ENCODE measurements around the gene RGS7. TPM values are rescaled to one million over a fixed set of nuclear protein-coding genes. Genes with fewer than 3 reads are reported as not detected.

Gene RGS7
- total and polyA plus RNA-seq, 2 experiments from 2014 or later = 0.32 to 1.7 TPM

DNA sequence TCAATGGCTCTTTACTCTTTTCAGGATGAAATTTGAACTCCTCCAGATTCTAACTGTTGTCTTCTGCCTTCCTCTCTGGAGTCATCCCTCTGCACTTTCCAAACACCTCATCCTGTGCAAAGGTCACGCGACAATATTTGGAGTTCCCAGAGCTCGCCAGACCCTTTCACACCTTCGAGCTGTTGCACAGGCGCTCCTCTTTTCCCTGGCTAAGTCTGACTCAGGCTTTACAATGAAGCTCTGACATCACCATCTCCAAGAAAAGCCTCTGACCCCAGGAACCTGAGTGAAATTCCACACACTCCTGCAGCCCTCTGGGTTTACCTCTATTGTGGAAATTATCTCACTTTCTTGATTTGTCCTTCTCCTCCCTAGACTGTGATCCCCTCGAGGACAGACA lies 270.3 kb downstream of the RGS7 start:
- H3K79me2 ChIP-seq (ENCODE audit: insufficient read depth) = no peaks in the 10 kb centered on the region
- H3K27ac ChIP-seq = no peak overlapping the region
- no peaks in the 10 kb centered on the region for H3K36me3 ChIP-seq (ENCODE audit: low read depth)
- H3K4me2 ChIP-seq (ENCODE audit: unreplicated experiment) = no peak overlapping the region
- WGBS, 2 experiments (ENCODE audit: low coverage in 1 of 2, low lambda C conversion rate in 2 of 2, missing lambda C conversion rate in 2 of 2) = 50 to 57% methylated on average over 6 of the region's 6 CpGs
- no peak for DNase-seq
- H3K4me3 ChIP-seq = no peak overlapping the region
- H2AFZ ChIP-seq = no peak overlapping the region
- H4K20me1 ChIP-seq (ENCODE audit: insufficient read depth) = no peaks in the 10 kb centered on the region
- H3K9ac ChIP-seq = no peak overlapping the region
- H3K4me1 ChIP-seq (ENCODE audit: insufficient read depth) = no peaks in the 10 kb centered on the region
- H3K9me3 ChIP-seq (ENCODE audit: low read depth) = no peaks in the 10 kb centered on the region
- H3K9me2 ChIP-seq (ENCODE audit: insufficient read depth) = no peaks in the 10 kb centered on the region
- TF ChIP-seq EZH2 (IDR thresholded peaks at IDR 0.05; ENCODE audit: insufficient read depth, poor library complexity, severe bottlenecking) = no peak
- in situ Hi-C loops (cut with MboI) = no loop called here
- H3K27me3 ChIP-seq (replicated peaks; ENCODE audit: insufficient read depth) = no peaks in the 10 kb centered on the region
- H3F3A ChIP-seq (ENCODE audit: insufficient read depth) = no peaks in the 10 kb centered on the region

GRCh38 chr1:241083285-241083684 lies 273.7 kb downstream of the RGS7 start:
- no peaks in the 10 kb centered on the region for H3K36me3 ChIP-seq (ENCODE audit: low read depth)
- H3K4me1 ChIP-seq (ENCODE audit: insufficient read depth) = no peaks in the 10 kb centered on the region
- DNase-seq = no peak
- no peaks in the 10 kb centered on the region for H3K27me3 ChIP-seq (replicated peaks; ENCODE audit: insufficient read depth)
- H3K9ac ChIP-seq = no peak overlapping the region
- no peaks in the 10 kb centered on the region for H3K79me2 ChIP-seq (ENCODE audit: insufficient read depth)
- H3K9me3 ChIP-seq (ENCODE audit: low read depth) = no peaks in the 10 kb centered on the region
- no peak overlapping the region for H3K4me2 ChIP-seq (ENCODE audit: unreplicated experiment)
- WGBS, 2 experiments (ENCODE audit: low coverage in 1 of 2, low lambda C conversion rate in 2 of 2, missing lambda C conversion rate in 2 of 2) = 66 to 68% methylated on average over 3 of the region's 3 CpGs
- H3K27ac ChIP-seq = no peak overlapping the region
- H3F3A ChIP-seq (ENCODE audit: insufficient read depth) = no peaks in the 10 kb centered on the region
- no peaks in the 10 kb centered on the region for H3K9me2 ChIP-seq (ENCODE audit: insufficient read depth)
- no peak overlapping the region for H2AFZ ChIP-seq
- TF ChIP-seq EZH2phosphoT487 (IDR thresholded peaks at IDR 0.05; ENCODE audit: insufficient read depth, low read depth) = no peak
- TF ChIP-seq EZH2 (IDR thresholded peaks at IDR 0.05; ENCODE audit: insufficient read depth, poor library complexity, severe bottlenecking) = no peak
- no peaks in the 10 kb centered on the region for H4K20me1 ChIP-seq (ENCODE audit: insufficient read depth)
- in situ Hi-C loops (cut with MboI) = no loop called here
- H3K4me3 ChIP-seq = no peak overlapping the region

- Histone ChIP-seq H3F3A (ENCODE audit: insufficient read depth) (no peaks in the 10 kb centered on the region), H3K4me2 (ENCODE audit: unreplicated experiment) (no peak overlapping the region), H3K79me2 (ENCODE audit: insufficient read depth) (no peaks in the 10 kb centered on the region), H4K20me1 (ENCODE audit: insufficient read depth) (no peaks in the 10 kb centered on the region), H3K9me2 (ENCODE audit: insufficient read depth) (no peaks in the 10 kb centered on the region), H3K36me3 (ENCODE audit: low read depth) (no peaks in the 10 kb centered on the region), H3K27me3 (replicated peaks; ENCODE audit: insufficient read depth) (0 out of 2 replicates have a peak, but pooled peaks cover 2% of the 10 kb centered on the region), H3K9ac (no peak overlapping the region), H3K4me3 (no peak overlapping the region), H3K27ac (no peak overlapping the region), H3K4me1 (ENCODE audit: insufficient read depth) (no peaks in the 10 kb centered on the region), H2AFZ (no peak overlapping the region), H3K9me3 (ENCODE audit: low read depth) (no peaks in the 10 kb centered on the region)
- in situ Hi-C loops (cut with MboI) = no loop called here
- TF ChIP-seq EZH2phosphoT487 (IDR thresholded peaks at IDR 0.05; ENCODE audit: insufficient read depth, low read depth) = no peak
- no peak for TF ChIP-seq EZH2 (IDR thresholded peaks at IDR 0.05; ENCODE audit: insufficient read depth, poor library complexity, severe bottlenecking)
- DNase-seq = no peak
- WGBS, 2 experiments (ENCODE audit: low coverage in 1 of 2, low lambda C conversion rate in 2 of 2, missing lambda C conversion rate in 2 of 2) = 30 to 43% methylated on average over 2 of the region's 2 CpGs
These were observed 275.5 kb downstream of the RGS7 start for GRCh38 chr1:241081473-241081872.

GRCh38 chr1:241079459-241079858 lies 277.5 kb downstream of the RGS7 start:
- no peak overlapping the region for H3K27ac ChIP-seq
- H3K4me3 ChIP-seq = no peak overlapping the region
- H3K4me1 ChIP-seq (ENCODE audit: insufficient read depth) = no peaks in the 10 kb centered on the region
- H3K79me2 ChIP-seq (ENCODE audit: insufficient read depth) = no peaks in the 10 kb centered on the region
- H3F3A ChIP-seq (ENCODE audit: insufficient read depth) = no peaks in the 10 kb centered on the region
- 32 to 47% methylated on average over 1 of the region's 1 CpG for WGBS, 2 experiments (ENCODE audit: low coverage in 1 of 2, low lambda C conversion rate in 2 of 2, missing lambda C conversion rate in 2 of 2)
- no peak for DNase-seq
- no peak overlapping the region for H2AFZ ChIP-seq
- H3K4me2 ChIP-seq (ENCODE audit: unreplicated experiment) = no peak overlapping the region
- H3K9me2 ChIP-seq (ENCODE audit: insufficient read depth) = no peaks in the 10 kb centered on the region
- in situ Hi-C loops (cut with MboI) = no loop called here
- H4K20me1 ChIP-seq (ENCODE audit: insufficient read depth) = no peaks in the 10 kb centered on the region
- no peak overlapping the region for H3K9ac ChIP-seq
- H3K36me3 ChIP-seq (ENCODE audit: low read depth) = no peaks in the 10 kb centered on the region
- H3K9me3 ChIP-seq (ENCODE audit: low read depth) = no peaks in the 10 kb centered on the region
- 0 out of 2 replicates have a peak, but pooled peaks cover 2% of the 10 kb centered on the region for H3K27me3 ChIP-seq (replicated peaks; ENCODE audit: insufficient read depth)
- TF ChIP-seq EZH2 (IDR thresholded peaks at IDR 0.05; ENCODE audit: insufficient read depth, poor library complexity, severe bottlenecking) = no peak
- TF ChIP-seq EZH2phosphoT487 (IDR thresholded peaks at IDR 0.05; ENCODE audit: insufficient read depth, low read depth) = no peak

- 73 to 75% methylated on average over 8 of the region's 8 CpGs for whole genome bisulfite sequencing, 2 experiments (ENCODE audit: low coverage in 1 of 2, low lambda C conversion rate in 2 of 2, missing lambda C conversion rate in 2 of 2)
- in situ Hi-C loops (cut with MboI) = no loop called here
- TF ChIP-seq EZH2phosphoT487 (IDR thresholded peaks at IDR 0.05; ENCODE audit: insufficient read depth, low read depth) (no peak), EZH2 (IDR thresholded peaks at IDR 0.05; ENCODE audit: insufficient read depth, poor library complexity, severe bottlenecking) (no peak)
These were observed 278.0 kb downstream of the RGS7 start for GRCh38 chr1:241079047-241079446.

More at GRCh38 chr1:241079047-241079446, 278.0 kb downstream of the RGS7 start:
- Histone ChIP-seq H3K27me3 (replicated peaks; ENCODE audit: insufficient read depth) (0 out of 2 replicates have a peak, but pooled peaks cover 2% of the 10 kb centered on the region), H2AFZ (no peak overlapping the region), H3K9ac (no peak overlapping the region), H3F3A (ENCODE audit: insufficient read depth) (no peaks in the 10 kb centered on the region), H4K20me1 (ENCODE audit: insufficient read depth) (no peaks in the 10 kb centered on the region), H3K9me3 (ENCODE audit: low read depth) (no peaks in the 10 kb centered on the region), H3K4me1 (ENCODE audit: insufficient read depth) (no peaks in the 10 kb centered on the region), H3K79me2 (ENCODE audit: insufficient read depth) (no peaks in the 10 kb centered on the region), H3K36me3 (ENCODE audit: low read depth) (no peaks in the 10 kb centered on the region), H3K27ac (no peak overlapping the region), H3K4me3 (no peak overlapping the region), H3K4me2 (ENCODE audit: unreplicated experiment) (no peak overlapping the region), H3K9me2 (ENCODE audit: insufficient read depth) (no peaks in the 10 kb centered on the region)
- no peak for DNase-seq

Measured in GM23248 (cell line).